Endothelial cell of umbilical vein (primary cell): ENCODE data around the gene ST3GAL5.

Source experiments
- CTCF ChIP-seq, 2 donors: IDR thresholded peaks; 1 replicate in 1 of 2; 2 replicates in 1 of 2; pipeline ENCODE4 v1.5.1; 2011; ENCODE audit warnings: low read length in 2 of 2, mild to moderate bottlenecking in 2 of 2, moderate library complexity in 2 of 2, control low read depth in 1 of 2, inconsistent platforms in 1 of 2, low read depth in 1 of 2; ENCODE audit not compliant: insufficient read depth in 1 of 2; ENCODE audit errors: extremely low read depth in 1 of 2
- MYC ChIP-seq: IDR thresholded peaks from one replicate; pipeline ENCODE4 v1.6.1; 2011; ENCODE audit warnings: mild to moderate bottlenecking, low read depth, low read length

- TF ChIP-seq CTCF (IDR thresholded peaks at IDR 0.05; ENCODE audit: extremely low read depth in 1 of 2, insufficient read depth in 1 of 2, low read depth in 1 of 2, low read length in 2 of 2) (no peak), MYC (no peak)
Measured at GRCh38 chr2:85871494-85872164, 17.2 kb downstream of the ST3GAL5 start.
